WERI-Rb-1 (cell line): ENCODE data around the gene MYOM3.

ENCODE experiments used
- DNase-seq: peaks from one replicate; pipeline ENCODE4 v3.0.0-alpha.2; 2020
- H3K27ac ChIP-seq: fragments of 250-450 bp; sonication (Bioruptor Pico); 2 replicates; pipeline ENCODE4 v1.5.1; 2020; ENCODE audit warnings: mild to moderate bottlenecking, moderate library complexity
- H3K27me3 ChIP-seq: fragments of 250-450 bp; sonication (Bioruptor Pico); 2 replicates; pipeline ENCODE4 v1.5.1; 2021; ENCODE audit warnings: mild to moderate bottlenecking, low read depth, moderate library complexity; ENCODE audit not compliant: insufficient read depth, severe bottlenecking
- H3K36me3 ChIP-seq: fragments of 250-450 bp; sonication (Bioruptor Pico); 2 replicates; pipeline ENCODE4 v1.5.1; 2020; ENCODE audit warnings: mild to moderate bottlenecking, moderate library complexity
- H3K4me3 ChIP-seq: 2 replicates; pipeline ENCODE4 v1.5.1; 2011; ENCODE audit warnings: low read depth, mild to moderate bottlenecking, control low read depth, low read length
- H3K9me3 ChIP-seq: fragments of 250-450 bp; sonication (Bioruptor Pico); 2 replicates; pipeline ENCODE4 v1.5.1; 2021; ENCODE audit warnings: mild to moderate bottlenecking, moderate library complexity; ENCODE audit not compliant: severe bottlenecking
- CTCF ChIP-seq: IDR thresholded peaks from 2 replicates; pipeline ENCODE4 v1.5.1; 2011; ENCODE audit warnings: low read depth, mild to moderate bottlenecking, control low read depth, inconsistent platforms, low read length

MYOM3 gene

DNA sequence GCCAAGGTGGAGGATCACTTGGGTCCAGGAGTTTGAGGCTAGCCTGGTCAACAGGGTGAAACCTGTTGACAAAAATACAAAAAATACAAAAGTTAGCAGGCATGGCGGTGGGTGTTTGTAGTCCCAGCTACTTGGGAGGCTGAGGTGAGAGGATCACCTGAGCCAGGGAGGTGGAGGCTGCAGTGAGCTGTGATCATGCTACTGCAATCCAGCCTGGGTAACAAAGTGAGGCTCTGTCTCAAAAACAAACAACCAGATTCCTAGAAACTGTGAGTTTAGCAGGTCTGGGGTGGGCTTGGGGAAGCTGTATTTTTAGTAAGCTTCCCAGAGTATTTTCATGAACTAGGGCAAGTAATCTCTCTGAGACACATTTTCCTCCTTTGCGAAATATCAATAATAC lies 5.2 kb upstream of the MYOM3 start:
- H3K9me3 ChIP-seq = no peaks in the 10 kb centered on the region
- H3K4me3 ChIP-seq = no peak overlapping the region
- no peak for TF ChIP-seq CTCF
- DNase-seq = no peak
- H3K27ac ChIP-seq = no peak overlapping the region
- no peaks in the 10 kb centered on the region for H3K27me3 ChIP-seq
- H3K36me3 ChIP-seq = no peaks in the 10 kb centered on the region

GRCh38 chr1:24114753-24115152 lies 2.8 kb upstream of the MYOM3 start:
- Histone ChIP-seq H3K27me3 (no peaks in the 10 kb centered on the region), H3K9me3 (no peaks in the 10 kb centered on the region), H3K27ac (no peak overlapping the region), H3K36me3 (no peaks in the 10 kb centered on the region), H3K4me3 (no peak overlapping the region)
- DNase-seq = no peak
- no peak for TF ChIP-seq CTCF

DNA sequence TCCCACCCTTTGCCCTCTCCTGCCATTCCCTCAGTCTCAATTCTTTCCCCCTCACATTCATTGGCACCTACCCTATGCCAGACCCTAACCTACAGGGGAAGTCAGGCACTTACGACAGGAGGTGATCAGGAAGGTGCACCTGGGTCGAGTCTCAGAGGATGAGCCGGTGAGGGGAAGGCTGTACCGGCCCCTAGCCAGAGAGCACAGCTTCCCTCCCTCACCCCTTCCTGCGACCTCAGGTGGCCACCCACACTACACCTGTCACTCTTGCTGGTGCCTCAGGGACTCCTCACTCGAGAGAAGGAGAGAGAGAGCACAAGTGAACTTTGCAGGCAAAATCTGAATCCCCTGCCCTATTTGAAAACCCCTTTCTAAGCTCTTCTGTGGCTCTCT lies 1.7 kb upstream of the MYOM3 start:
- Histone ChIP-seq H3K36me3 (no peaks in the 10 kb centered on the region), H3K27ac (no peak overlapping the region), H3K9me3 (no peaks in the 10 kb centered on the region), H3K4me3 (no peak overlapping the region), H3K27me3 (no peaks in the 10 kb centered on the region)
- no peak for TF ChIP-seq CTCF
- no peak for DNase-seq

- Histone ChIP-seq H3K27me3 (no peaks in the 10 kb centered on the region), H3K9me3 (no peaks in the 10 kb centered on the region), H3K27ac (no peak overlapping the region), H3K4me3 (no peak overlapping the region), H3K36me3 (no peaks in the 10 kb centered on the region)
- no peak for TF ChIP-seq CTCF
- DNase-seq = no peak
Observed at GRCh38 chr1:24111262-24111995, 506 bp downstream of the MYOM3 start.

DNA sequence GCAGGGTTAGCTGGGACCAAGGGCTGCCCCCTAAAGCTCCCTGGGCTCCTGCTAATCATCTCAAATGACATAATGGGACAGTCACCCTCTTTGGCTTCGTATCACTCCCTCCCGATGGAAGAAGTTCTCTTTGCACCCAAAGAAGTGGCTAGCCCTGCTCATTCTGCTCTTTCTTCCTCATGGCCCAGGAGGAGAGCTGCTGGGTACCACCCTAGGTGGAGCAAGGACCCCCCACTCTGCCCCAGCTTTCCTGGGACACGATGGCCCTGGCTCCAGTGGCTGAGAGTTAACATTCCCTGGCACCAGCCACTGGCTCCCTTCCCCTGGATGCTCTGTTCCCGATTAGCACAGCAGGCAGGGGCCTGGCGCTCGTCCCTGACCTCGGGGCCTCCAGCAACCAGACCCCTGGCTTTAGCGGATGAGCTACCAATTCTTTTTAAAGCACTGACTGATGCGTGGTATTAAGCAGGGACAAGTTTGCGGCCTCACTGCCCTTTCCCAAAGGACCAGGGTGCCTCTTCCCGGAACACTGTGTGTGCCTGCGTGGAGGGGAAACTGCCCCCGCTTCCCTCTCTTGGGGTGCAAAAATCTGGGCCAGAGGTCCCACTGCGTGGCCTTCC lies 1.2 kb downstream of the MYOM3 start:
- Histone ChIP-seq H3K27me3 (no peaks in the 10 kb centered on the region), H3K9me3 (no peaks in the 10 kb centered on the region), H3K36me3 (no peaks in the 10 kb centered on the region), H3K27ac (no peak overlapping the region), H3K4me3 (no peak overlapping the region)
- no peak for DNase-seq
- TF ChIP-seq CTCF = no peak
